NCI-H82 (cell line): ENCODE data around the gene SOX18.

Source experiments
- DNase-seq: peaks from one replicate; lab custom pipeline; 2025; lab: John Stamatoyannopoulos, UW

SOX18 gene

DNA sequence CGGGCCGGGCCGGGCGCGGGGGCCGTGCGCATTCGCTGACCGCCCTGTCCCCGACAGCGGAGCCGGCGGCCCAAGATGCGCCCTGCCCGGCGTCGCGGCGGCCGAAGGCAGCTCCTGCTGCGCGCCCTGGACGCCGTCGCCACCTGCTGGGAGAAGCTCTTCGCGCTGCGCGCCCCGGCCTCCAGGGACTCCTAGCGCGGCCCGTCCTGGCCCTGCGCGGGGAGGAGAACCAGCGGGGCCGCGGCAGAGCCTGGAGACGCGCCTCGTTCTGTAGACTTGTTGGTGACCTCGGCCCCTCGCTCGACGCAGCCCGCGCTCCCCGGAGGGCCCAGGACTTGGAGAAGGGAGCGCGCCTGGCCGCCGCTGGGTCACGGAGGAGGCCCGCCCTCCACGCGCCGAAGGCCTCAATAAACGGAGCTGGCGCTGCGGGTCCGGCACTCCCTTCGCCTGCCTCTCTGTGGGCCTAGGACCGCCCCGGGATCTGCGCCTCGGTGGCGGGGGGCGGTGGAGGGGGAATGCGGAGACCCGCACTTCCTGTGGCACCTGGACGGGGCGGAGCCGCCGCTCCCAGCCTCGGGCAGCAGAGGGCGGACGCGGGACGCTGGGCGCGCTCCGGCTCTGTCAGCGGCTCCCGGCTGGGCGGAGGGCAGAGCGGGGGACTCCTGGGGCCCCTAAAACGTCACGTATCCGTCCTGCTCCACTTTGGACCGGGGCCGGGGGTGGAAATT is 10.7 kb downstream of the SOX18 start:
- peak; percentile 84 for DNase-seq

DNA sequence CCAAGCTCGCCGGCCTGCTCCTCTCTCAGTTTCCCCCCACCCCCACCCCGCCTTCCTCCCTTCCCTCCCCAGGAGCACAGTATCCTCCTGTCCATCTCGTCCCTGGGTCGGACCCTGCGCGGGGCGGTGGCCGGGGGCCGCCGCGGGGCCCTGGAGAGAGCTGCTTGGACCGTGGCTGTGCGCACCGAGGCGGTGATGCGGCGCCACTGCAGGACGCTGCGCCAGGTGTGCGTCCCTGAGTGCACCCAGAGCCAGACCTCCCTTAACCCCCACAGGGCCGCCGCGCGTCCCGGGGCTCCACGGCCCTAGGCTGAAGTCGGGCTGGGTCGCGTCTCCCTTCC is 11.2 kb downstream of the SOX18 start:
- peak; percentile 62 for DNase-seq

DNA sequence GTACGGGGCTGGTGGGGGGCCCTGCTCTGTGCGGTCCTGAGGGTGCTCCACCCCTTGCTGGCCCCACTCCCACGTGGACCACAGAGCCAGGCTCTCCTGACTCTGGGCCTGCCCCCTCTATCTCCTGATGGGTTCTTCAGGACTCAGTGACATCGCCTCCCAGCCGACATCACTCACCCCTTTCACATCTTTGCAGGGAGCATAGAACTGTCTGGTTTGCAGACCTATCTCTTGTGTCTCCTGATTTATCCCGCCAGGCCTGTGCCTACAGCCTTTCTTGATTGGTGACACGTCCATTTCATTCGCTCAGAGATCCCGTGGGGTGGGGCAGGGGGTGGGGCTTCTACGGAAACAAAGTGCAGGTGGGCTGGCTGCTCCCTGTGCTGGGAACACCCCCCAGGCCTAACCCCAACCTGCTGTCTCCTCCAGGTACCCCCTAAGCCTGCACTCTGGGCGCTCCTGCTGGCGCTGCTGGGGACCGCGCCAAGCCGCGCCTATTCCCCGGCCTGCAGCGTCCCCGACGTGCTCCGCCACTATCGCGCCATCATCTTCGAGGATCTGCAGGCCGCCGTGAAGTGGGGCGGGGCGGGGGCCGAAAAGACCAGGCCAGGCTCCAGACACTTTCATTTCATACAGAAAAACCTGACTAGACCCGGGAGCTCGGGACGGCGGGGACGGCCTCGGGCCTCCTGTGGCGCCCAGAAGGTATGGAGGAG is 11.8 kb downstream of the SOX18 start:
- no peak for DNase-seq

DNA sequence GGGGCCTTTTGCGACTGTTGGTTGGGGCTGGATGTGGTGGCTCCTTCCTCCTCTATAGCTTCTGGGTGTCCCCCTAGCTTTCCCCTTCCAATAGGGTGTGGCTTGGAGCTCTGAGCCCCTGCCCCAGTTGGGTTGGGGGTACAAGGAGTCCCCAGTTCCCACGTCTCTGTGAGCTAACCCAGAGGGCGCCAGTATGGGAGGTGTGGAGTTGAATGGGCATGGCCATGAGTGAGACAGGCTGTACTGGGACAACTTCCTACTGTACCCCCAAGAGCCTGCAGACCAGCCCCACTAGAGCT is 12.3 kb downstream of the SOX18 start:
- no peak for DNase-seq

- DNase-seq: no peak
Observed at GRCh38 chr20:64036346-64037198, 12.9 kb downstream of the SOX18 start.

- peak; percentile 47 for DNase-seq
Observed at GRCh38 chr20:64035933-64036345, 13.5 kb downstream of the SOX18 start, which contains the start of gene C20orf204. TSS of gene C20orf204 (plus strand) at chr20:64036182. CDS start at chr20:64036324, 142 bp downstream.

DNA sequence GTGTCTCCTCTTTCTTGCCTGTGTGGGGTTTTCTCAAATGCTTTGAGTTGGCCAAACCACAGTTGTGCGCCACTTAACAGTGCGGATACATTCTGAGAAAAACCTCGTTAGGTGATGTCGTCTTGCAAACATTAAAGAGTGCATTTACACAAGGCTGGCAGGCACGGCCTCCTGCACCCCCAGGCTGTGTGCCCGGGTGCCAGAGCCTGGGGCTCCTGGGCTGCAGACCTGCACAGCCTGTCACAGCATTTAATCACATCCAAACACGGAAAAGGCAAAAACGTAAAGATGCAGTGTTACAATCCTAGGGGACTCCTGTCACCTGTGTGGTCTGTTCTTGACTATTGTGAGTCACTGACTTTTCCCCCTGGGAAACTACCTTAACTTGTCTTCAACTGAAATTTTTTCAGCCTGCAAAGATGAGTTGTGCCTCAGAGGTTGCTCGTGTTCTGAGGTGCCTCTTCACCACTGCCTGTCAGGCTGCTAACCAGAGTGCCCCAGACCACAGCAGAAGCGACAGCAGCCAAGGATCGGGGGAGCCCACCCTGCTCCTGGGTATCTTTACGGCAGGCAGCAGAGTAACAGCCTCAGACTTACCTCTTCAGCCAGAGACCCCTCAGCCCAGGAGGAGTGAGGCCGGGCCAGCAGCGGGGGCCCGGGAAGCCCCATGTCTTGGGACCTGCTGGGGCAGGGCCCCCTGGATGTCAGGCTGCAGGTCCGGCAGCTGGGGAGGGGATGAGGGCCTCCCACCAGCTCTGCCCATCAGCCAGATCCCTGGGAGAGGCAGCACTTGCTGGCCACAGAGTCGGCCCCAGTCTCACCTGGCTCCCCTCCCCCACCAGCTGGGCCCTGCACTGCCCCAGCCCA is 14.1 kb downstream of the SOX18 start:
- no peak for DNase-seq

DNA sequence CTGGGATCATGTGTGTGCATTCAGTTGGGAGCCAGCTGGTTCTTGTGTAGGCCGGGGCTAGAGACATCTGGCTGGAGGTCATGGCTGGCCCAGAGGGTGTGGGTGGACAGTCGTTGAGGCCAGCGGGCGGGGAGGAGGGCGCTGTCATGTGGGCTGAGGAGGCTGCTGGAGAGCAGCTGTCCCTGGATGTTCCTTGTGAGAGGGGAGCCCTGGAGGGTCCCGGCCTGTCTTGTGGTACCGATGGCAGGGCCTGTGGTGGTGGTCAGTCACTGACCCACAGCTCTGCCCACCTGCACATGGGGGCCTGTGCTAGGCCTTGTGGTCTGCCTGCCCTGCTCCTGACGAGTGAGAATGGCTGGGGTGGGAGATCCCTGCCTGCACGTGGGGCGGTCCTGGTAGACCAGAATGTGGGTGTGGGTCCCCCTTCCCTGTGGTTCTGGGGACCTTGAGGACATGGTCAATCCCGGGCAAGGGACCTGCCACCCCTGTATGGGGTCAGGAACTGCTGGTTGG is 15.4 kb downstream of the SOX18 start:
- no peak for DNase-seq

- DNase-seq: no peak
Observed at GRCh38 chr20:64032706-64033624, 16.5 kb downstream of the SOX18 start.

DNA sequence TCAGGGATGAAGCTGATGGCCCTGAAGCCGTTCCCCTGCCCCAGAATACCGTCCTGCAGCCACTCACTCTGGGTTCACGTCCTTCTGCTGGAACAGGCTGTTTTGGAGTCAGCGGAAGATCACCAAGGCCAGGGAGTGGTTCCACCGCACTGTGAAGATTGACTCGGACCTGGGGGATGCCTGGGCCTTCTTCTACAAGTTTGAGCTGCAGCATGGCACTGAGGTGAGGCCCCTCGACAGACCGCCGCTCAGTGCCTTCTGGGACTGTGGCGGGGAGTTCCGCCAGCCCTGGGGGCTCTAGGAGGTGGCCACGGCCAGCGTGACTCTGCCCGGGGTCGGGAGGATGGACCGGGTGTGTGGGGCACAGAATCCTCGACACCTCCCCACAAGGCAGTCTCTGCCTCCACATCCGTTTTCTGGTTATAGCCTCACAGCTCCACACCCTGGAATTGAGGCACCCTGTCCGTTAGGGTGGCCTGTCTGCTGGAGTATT is 17.6 kb downstream of the SOX18 start:
- no peak for DNase-seq

GRCh38 chr20:64030371-64031134 is 18.9 kb downstream of the SOX18 start:
- DNase-seq: no peak

GRCh38 chr20:64029293-64030117 is 19.9 kb downstream of the SOX18 start:
- DNase-seq: no peak

DNA sequence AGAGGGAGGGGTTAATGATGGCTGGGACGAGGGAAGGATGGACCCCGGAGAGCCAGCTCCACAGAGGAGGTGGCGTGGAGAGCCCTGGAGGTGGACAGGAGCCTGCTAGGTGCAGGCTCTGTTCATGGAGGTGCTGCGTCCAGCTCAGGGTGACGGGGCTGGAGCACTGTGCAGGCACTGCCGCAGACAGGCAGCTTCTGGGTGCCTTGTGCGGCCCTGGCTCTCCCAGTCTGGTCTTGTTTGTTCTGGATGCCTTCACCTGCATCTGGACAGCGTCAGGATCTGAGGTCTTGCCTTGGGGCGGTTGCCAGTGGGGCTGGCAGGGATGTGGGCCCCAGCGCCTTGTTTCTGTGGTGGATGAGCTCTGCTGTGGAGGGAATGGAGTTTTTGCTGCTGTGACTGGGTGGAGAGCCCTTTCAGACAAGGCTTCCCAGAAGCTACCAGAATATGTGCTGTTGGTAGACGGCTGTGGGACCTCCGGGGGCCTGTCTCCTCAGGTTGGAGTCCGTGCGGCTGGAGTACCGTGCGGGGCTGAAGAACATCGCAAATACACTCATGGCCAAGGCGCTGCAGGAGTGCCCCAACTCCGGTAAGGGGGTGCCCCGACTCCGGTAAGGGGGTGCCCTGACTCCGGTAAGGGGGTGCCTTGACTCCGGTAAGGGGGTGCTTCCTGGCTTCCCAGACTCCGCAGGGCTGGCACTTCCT is 21.3 kb downstream of the SOX18 start:
- no peak for DNase-seq

DNA sequence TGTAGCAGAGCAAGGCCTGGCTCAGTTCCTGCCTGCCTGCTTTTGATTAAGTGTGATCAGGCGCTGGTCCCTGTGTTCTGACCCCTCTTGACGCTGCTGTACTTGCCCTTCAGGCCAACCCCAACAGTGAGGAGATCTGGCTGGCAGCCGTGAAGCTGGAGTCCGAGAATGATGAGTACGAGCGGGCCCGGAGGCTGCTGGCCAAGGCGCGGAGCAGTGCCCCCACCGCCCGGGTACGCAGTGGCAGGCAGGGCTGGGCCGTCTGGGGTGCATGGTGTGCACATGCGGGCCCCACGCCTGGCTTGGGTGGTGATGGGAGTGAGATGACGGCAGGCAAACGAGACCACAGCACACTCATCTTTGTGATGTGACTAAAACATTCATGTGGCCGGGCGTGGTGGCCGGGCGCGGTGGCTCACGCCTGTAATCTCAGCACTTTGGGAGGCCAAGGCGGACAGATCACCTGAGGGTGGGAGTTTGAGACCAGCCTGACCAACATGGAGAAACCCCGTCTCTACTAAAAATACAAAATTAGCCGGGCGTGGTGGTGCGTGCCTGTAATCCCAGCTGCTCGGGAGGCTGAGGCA is 23.5 kb downstream of the SOX18 start:
- no peak for DNase-seq

GRCh38 chr20:64025101-64025825 is 24.2 kb downstream of the SOX18 start:
- no peak for DNase-seq

DNA sequence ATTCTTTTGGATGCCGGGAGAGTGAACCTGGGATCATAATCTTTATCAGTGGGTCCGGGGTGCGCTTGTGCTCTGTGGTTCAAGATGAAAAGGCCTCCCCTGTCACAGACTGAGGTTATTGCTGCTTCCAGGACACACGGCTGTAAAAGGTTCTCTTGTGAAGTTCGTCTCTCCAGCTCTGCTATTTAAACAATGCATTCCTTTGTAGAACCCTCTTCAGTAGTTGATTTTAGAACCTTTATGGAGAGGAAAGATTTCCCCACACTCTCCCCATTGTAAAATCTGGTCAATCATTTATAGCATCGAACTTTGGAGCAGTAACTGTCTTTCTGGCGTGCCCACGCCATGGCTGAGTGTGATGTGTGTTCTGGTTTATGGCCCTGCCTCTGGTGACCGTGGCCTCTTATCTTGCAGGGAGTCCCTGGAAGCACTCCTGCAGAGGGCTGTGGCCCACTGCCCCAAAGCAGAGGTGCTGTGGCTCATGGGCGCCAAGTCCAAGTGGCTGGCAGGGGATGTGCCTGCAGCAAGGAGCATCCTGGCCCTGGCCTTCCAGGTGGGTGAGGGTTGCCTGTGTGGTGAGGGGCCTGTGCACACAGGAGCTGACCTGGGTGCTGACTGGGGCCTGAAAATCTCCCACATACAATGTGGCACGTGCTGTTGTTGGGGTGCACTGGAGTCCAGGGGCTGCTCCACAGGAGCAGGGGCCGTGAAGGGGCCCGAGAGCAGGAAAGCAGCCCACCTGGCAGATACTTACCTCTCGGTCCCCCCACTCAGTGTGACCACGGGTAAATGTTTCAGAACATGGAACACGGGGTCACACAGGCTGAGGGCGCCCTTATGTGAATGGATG is 25.1 kb downstream of the SOX18 start:
- DNase-seq: no peak
